Keratinocyte (primary cell): Measurements from ENCODE around the gene RASGRF2. TPM values are rescaled to one million over a fixed set of nuclear protein-coding genes. Genes with fewer than 3 reads are reported as not detected.

ENCODE experiments used
- DNase-seq: peaks from one replicate; pipeline ENCODE4 v3.0.0-alpha.2; 2011; ENCODE audit warnings: low read depth, missing footprints, low spot score
- FAIRE-seq: peaks from 2 replicates; lab custom pipeline; 2011; peaks lifted over from hg19 to GRCh38; lab: Jason Lieb, UNC
- H2AFZ ChIP-seq: 2 replicates; pipeline ENCODE4 v1.6.0; 2012; ENCODE audit warnings: low read length, control low read depth, inconsistent platforms; ENCODE audit not compliant: control insufficient read depth
- H3K27ac ChIP-seq: 2 replicates; pipeline ENCODE4 v1.5.1; 2011; ENCODE audit warnings: low read length; ENCODE audit not compliant: control insufficient read depth, insufficient read depth
- H3K27me3 ChIP-seq: 3 replicates; pipeline ENCODE4 v1.6.0; 2011; ENCODE audit warnings: low read length; ENCODE audit not compliant: control insufficient read depth, insufficient read depth; ENCODE audit errors: extremely low read depth
- H3K36me3 ChIP-seq, 2 experiments: 2 replicates in 1 of 2; 3 replicates in 1 of 2; pipeline ENCODE4 v1.5.1; 2011; ENCODE audit warnings: low read length in 2 of 2, mild to moderate bottlenecking in 1 of 2; ENCODE audit not compliant: control insufficient read depth in 2 of 2, insufficient read depth in 2 of 2; ENCODE audit errors: extremely low read depth in 1 of 2
- H3K4me1 ChIP-seq: 3 replicates; pipeline ENCODE4 v1.5.1; 2011; ENCODE audit warnings: low read length; ENCODE audit not compliant: control insufficient read depth, insufficient read depth; ENCODE audit errors: extremely low read depth
- H3K4me2 ChIP-seq: 3 replicates; pipeline ENCODE4 v1.6.0; 2011; ENCODE audit warnings: low read depth, low read length; ENCODE audit not compliant: control insufficient read depth, insufficient read depth; ENCODE audit errors: extremely low read depth
- H3K4me3 ChIP-seq, 3 experiments: fragments of 200-600 bp in 1 of 3; sonication (generic) in 1 of 3; 2 replicates in 2 of 3; 3 replicates in 1 of 3; pipeline ENCODE4 v1.5.1; 2011 to 2016; ENCODE audit warnings: low read length in 3 of 3, mild to moderate bottlenecking in 3 of 3, control low read depth in 2 of 3, inconsistent platforms in 1 of 3, low read depth in 1 of 3, mixed read lengths in 1 of 3, mixed run types in 1 of 3, moderate library complexity in 1 of 3; ENCODE audit not compliant: control insufficient read depth in 2 of 3, insufficient read depth in 2 of 3; ENCODE audit errors: extremely low read depth in 1 of 3
- H3K79me2 ChIP-seq: 2 replicates; pipeline ENCODE4 v1.6.0; 2012; ENCODE audit warnings: low read length; ENCODE audit not compliant: control insufficient read depth, insufficient read depth
- H3K9ac ChIP-seq: 3 replicates; pipeline ENCODE4 v1.6.0; 2011; ENCODE audit warnings: low read length; ENCODE audit not compliant: control insufficient read depth, insufficient read depth; ENCODE audit errors: extremely low read depth
- H3K9me1 ChIP-seq: 3 replicates; pipeline ENCODE4 v1.6.0; 2011; ENCODE audit warnings: low read length; ENCODE audit not compliant: control insufficient read depth, insufficient read depth; ENCODE audit errors: extremely low read depth
- H3K9me3 ChIP-seq: 2 replicates; pipeline ENCODE4 v1.5.1; 2012; ENCODE audit warnings: low read depth, low read length; ENCODE audit not compliant: control insufficient read depth
- H4K20me1 ChIP-seq: 3 replicates; pipeline ENCODE4 v1.6.0; 2011; ENCODE audit warnings: low read length; ENCODE audit not compliant: control insufficient read depth, insufficient read depth; ENCODE audit errors: extremely low read depth
- CTCF ChIP-seq, 3 experiments: IDR thresholded peaks in 1 of 3; conservative IDR thresholded peaks in 1 of 3; optimal IDR thresholded peaks in 1 of 3; 2 replicates in 2 of 3; 3 replicates in 1 of 3; pipeline versions ENCODE3 to v1.5.1; 2011; ENCODE audit warnings: low read length in 3 of 3, mild to moderate bottlenecking in 3 of 3, moderate library complexity in 2 of 3, control low read depth in 1 of 3, inconsistent platforms in 1 of 3; ENCODE audit not compliant: insufficient read depth in 2 of 3; ENCODE audit errors: extremely low read depth in 1 of 3
- EZH2 ChIP-seq: IDR thresholded peaks from one replicate; pipeline ENCODE4 v1.6.1; 2012; ENCODE audit warnings: inconsistent platforms, mild to moderate bottlenecking, low read length, moderate library complexity
- dilution Hi-C: fragments of 300-500 bp; cut with MboI; formaldehyde crosslinking; loops from one replicate; pipeline ENCODE4 v1.7.0; 2020; ENCODE audit warnings: low sequenced_read_pairs; ENCODE audit not compliant: extremely low pct_ligation_motif_present
- polyA plus RNA-seq, 5 experiments: library from polyadenylated mRNA; depleted of rRNA in 3 of 5; stranded (reverse) in 3 of 5; stranded (forward) in 1 of 5; unstranded in 1 of 5; fragments of >200 nt; gene quantifications; 1 replicate in 1 of 5; 2 replicates in 3 of 5; 3 replicates in 1 of 5; pipeline versions ENCODE4 v1.2.1 to v1.2.3, GENCODE V29; 2011 to 2012; ENCODE audit warnings: missing spikeins in 2 of 5, low read depth in 1 of 5, low replicate concordance in 1 of 5

RASGRF2 gene
- polyA plus RNA-seq, 1 donor (not counting 4 experiments of a cell fraction or from before 2014, with no cell fraction given) = 0.03 TPM

- Histone ChIP-seq H3K4me3 (no peak overlapping the region), H3K4me2 (no peak overlapping the region), H3K9me3 (no peaks in the 10 kb centered on the region), H3K27ac (no peak overlapping the region), H3K9ac (no peak overlapping the region), H4K20me1 (no peaks in the 10 kb centered on the region), H3K36me3 (no peaks in the 10 kb centered on the region), H2AFZ (no peak overlapping the region), H3K27me3 (no peaks in the 10 kb centered on the region), H3K9me1 (no peaks in the 10 kb centered on the region), H3K79me2 (no peaks in the 10 kb centered on the region), H3K4me1 (no peaks in the 10 kb centered on the region)
- dilution Hi-C loops = no loop called here
- TF ChIP-seq EZH2 (no peak), CTCF (optimal IDR thresholded peaks at IDR 0.05 in 1 of 3, IDR thresholded peaks at IDR 0.05 in 1 of 3, conservative IDR thresholded peaks at IDR 0.05 in 1 of 3; ENCODE audit: extremely low read depth in 1 of 3, insufficient read depth in 2 of 3, low read length in 3 of 3) (no peak)
- FAIRE-seq (no peak), DNase-seq (no peak)
Measured at GRCh38 chr5:81117566-81117965, 157.4 kb downstream of the RASGRF2 start.

- no peaks in the 10 kb centered on the region for H3K9me3 ChIP-seq
- H3K27ac ChIP-seq = no peak overlapping the region
- no peak overlapping the region for H3K4me2 ChIP-seq
- no peak for FAIRE-seq
- H3K4me3 ChIP-seq = no peak overlapping the region
- no peaks in the 10 kb centered on the region for H3K27me3 ChIP-seq
- no peak overlapping the region for H2AFZ ChIP-seq
- no peaks in the 10 kb centered on the region for H4K20me1 ChIP-seq
- H3K79me2 ChIP-seq = no peaks in the 10 kb centered on the region
- H3K9me1 ChIP-seq = no peaks in the 10 kb centered on the region
- no peaks in the 10 kb centered on the region for H3K4me1 ChIP-seq
- H3K9ac ChIP-seq = no peak overlapping the region
- dilution Hi-C loops = no loop called here
- H3K36me3 ChIP-seq = no peaks in the 10 kb centered on the region
- no peak for TF ChIP-seq CTCF (optimal IDR thresholded peaks at IDR 0.05 in 1 of 3, IDR thresholded peaks at IDR 0.05 in 1 of 3, conservative IDR thresholded peaks at IDR 0.05 in 1 of 3; ENCODE audit: extremely low read depth in 1 of 3, insufficient read depth in 2 of 3, low read length in 3 of 3)
- TF ChIP-seq EZH2 = no peak
- no peak for DNase-seq
Measured at GRCh38 chr5:81121273-81121672, 161.1 kb downstream of the RASGRF2 start.
